Measurements from ENCODE around the gene WDR5B. TPM values are rescaled to one million over a fixed set of nuclear protein-coding genes. Genes with fewer than 3 reads are reported as not detected.
"Not testable (repeated sequence)": the region's sequence is repeated elsewhere in the genome, so short reads cannot be mapped to it uniquely, and the experiment has no call there.

WDR5B gene
- polyA plus RNA-seq, 1 experiment, result 8.5 TPM

- Histone ChIP-seq H3K27me3 (ENCODE audit: control insufficient read depth, insufficient read depth, low read length) (no peaks in the 10 kb centered on the region), H3K4me3 (ENCODE audit: low read depth, low read length) (peak within 1 kb of the TSS; percentile 96), H3K9me3 (ENCODE audit: control insufficient read depth, insufficient read depth, low read length) (no peaks in the 10 kb centered on the region), H3K27ac (ENCODE audit: low read depth, low read length) (peak within 1 kb of the TSS; percentile 53)
- TF ChIP-seq CTCF (IDR thresholded peaks at IDR 0.05; ENCODE audit: low read depth, low read length), result no peak
- DNase-seq (ENCODE audit: low read depth, low spot score), result no peak
- ChIA-PET CTCF (interaction anchor here (0.5 to 4.0 kb wide), 4 partner anchors 10 to 837 kb away, joined by 3 to 48 read pairs (median 4); partner anchors contain the start of gene POLQ), POLR2A (interaction anchor here (0.7 to 1.1 kb wide), 2 partner anchors 33 to 516 kb away, joined by 3 to 4 read pairs; partner anchors contain the start of gene WDR5B)
Observed at GRCh38 chr3:122382888-122383666, 32.8 kb downstream of the WDR5B start, which contains the start of gene MIX23. MIX23 (minus strand) TSS chr3:122383231; CDS start chr3:122383224, 7 bp downstream.

DNA sequence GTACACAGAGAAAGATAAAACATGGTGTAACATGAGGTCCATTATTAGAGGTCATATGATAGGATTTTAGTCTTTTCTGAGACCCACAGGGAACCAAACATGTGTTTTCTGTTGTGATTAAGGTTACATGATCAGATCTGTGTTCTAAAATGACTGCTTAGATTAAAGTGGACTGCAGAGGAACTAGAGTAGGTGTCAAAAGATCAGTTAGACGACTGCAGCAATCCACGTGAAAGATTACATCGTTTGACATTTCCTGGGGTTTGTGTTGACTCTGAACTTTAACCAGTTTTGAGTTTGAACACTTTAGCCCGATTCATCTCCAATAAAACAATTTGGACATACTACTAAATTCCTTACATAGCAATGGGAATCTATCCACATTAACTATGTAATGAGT is 37.9 kb downstream of the WDR5B start:
- H3K9me3 ChIP-seq (ENCODE audit: control insufficient read depth, insufficient read depth, low read length), result no peaks in the 10 kb centered on the region
- CTCF ChIA-PET, result interaction anchor here (1.7 kb wide), 1 partner anchor 15 kb away, joined by 4 read pairs; no protein-coding TSS in a partner anchor

DNA sequence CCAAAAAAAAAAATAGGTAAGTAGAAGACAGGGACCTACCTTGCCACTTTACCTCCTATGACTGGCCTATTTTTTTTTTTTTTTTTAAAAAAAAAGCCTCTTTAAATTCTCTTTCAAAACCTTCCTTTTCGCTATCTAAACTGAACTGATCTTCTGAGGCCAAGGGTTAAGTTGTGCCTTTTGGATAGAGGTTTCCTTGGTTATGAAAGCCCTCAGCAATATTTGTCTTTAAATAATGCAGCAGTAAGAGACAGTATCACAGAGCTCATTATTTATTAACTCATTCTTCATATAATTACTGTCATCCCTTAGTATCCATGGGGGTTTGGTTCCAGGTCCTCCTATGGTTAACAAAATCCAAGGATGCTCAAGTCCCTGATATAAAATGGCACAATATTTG is 41.8 kb downstream of the WDR5B start:
- POLR2A ChIA-PET, result no interaction called here
- no peaks in the 10 kb centered on the region for H3K27me3 ChIP-seq (ENCODE audit: control insufficient read depth, insufficient read depth, low read length)

More for the DNA sequence above, 37.9 kb downstream of the WDR5B start:
- Histone ChIP-seq H3K27ac (ENCODE audit: low read depth, low read length) (no peak overlapping the region), H3K4me3 (ENCODE audit: low read depth, low read length) (no peak overlapping the region), H3K27me3 (ENCODE audit: control insufficient read depth, insufficient read depth, low read length) (no peaks in the 10 kb centered on the region)
- TF ChIP-seq CTCF (IDR thresholded peaks at IDR 0.05; ENCODE audit: low read depth, low read length), result no peak
- POLR2A ChIA-PET, result no interaction called here
- no peak for DNase-seq (ENCODE audit: low read depth, low spot score)

DNA sequence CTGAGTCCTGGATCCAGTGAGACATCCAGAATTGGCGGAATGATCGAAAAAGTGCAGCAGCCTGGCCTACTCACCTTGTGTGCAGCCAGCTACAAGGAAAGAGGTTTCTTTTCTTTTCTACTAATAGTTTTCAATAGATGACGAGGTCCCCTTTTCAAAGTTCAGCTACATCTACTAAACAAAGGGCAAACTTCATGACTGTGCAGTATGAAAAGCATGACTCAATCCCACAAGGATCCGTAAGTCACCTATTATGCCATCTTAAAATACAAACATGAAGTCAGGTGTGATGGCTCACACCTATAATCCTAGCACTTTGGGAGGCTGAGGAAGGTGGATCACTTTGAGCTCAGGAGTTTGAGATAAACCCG is 49.5 kb downstream of the WDR5B start:
- H3K9me3 ChIP-seq (ENCODE audit: control insufficient read depth, insufficient read depth, low read length), result no peaks in the 10 kb centered on the region
- H3K27ac ChIP-seq (ENCODE audit: low read depth, low read length), result no peak overlapping the region
- DNase-seq (ENCODE audit: low read depth, low spot score), result no peak
- ChIA-PET POLR2A (interaction anchor here (0.6 kb wide), 1 partner anchor 719 kb away, joined by 4 read pairs; no protein-coding TSS in a partner anchor), CTCF (interaction anchor here (1.0 to 1.1 kb wide), 2 partner anchors 18 to 38 kb away, joined by 3 read pairs; partner anchors contain the start of gene FAM162A)
- H3K4me3 ChIP-seq (ENCODE audit: low read depth, low read length), result no peak overlapping the region
- H3K27me3 ChIP-seq (ENCODE audit: control insufficient read depth, insufficient read depth, low read length), result no peaks in the 10 kb centered on the region
- no peak for TF ChIP-seq CTCF (IDR thresholded peaks at IDR 0.05; ENCODE audit: low read depth, low read length)

More for the DNA sequence above, 41.8 kb downstream of the WDR5B start:
- H3K9me3 ChIP-seq (ENCODE audit: control insufficient read depth, insufficient read depth, low read length), result no peaks in the 10 kb centered on the region
- H3K27ac ChIP-seq (ENCODE audit: low read depth, low read length), result no peak overlapping the region
- no peak overlapping the region for H3K4me3 ChIP-seq (ENCODE audit: low read depth, low read length)
- CTCF ChIA-PET, result interaction anchor here (0.7 kb wide), 1 partner anchor 10 kb away, joined by 3 read pairs; the partner anchor contains the start of gene FAM162A
- DNase-seq (ENCODE audit: low read depth, low spot score), result no peak
- TF ChIP-seq CTCF (IDR thresholded peaks at IDR 0.05; ENCODE audit: low read depth, low read length), result no peak

DNA sequence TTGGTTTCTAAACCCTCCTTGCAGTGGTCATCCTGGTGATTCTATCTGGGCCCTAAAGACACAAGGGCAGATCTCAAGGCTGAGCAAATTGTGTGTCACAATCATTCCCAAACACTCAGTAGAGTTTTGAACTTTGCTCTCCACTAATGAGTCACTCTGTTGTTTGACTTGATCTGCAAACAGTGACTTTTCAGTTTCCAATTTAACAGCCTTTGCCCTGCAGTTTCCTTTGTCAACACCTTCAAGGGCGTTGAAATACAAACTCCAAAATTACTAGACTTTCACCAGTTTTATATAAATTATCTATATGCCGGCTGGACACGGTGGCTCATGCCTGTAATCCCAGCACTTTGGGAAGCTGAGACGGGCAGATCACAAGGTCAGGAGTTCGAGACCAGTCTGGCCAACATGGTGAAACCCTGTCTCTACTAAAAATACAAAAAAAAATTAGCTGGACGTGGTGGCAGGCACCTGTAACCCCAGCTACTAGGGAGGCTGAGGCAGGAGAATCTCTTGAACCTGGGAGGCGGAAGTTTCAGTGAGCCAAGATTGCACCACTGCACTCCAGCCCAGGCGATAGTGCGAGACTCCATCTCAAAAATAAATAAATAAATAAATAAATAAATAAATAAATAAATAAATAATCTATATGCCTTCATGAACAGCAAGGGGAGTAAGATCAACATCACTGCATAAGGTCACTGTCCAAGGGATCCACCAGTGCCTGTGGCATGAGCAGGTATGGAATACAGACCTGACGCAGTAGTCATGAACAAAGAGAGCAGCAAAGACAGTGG is 50.1 kb downstream of the WDR5B start:
- DNase-seq (ENCODE audit: low read depth, low spot score), result not testable (repeated sequence)
- POLR2A ChIA-PET, result interaction anchor here (0.6 kb wide), 1 partner anchor 719 kb away, joined by 4 read pairs; no protein-coding TSS in a partner anchor

More for the DNA sequence above, 50.1 kb downstream of the WDR5B start:
- not testable (repeated sequence) for H3K27ac ChIP-seq (ENCODE audit: low read depth, low read length); H3K4me3 ChIP-seq (ENCODE audit: low read depth, low read length); H3K9me3 ChIP-seq (ENCODE audit: control insufficient read depth, insufficient read depth, low read length); H3K27me3 ChIP-seq (ENCODE audit: control insufficient read depth, insufficient read depth, low read length)
- CTCF ChIA-PET, result interaction anchor here (1.0 kb wide), 1 partner anchor 18 kb away, joined by 3 read pairs; the partner anchor contains the start of gene FAM162A
